ENCODE data around the gene FMR1NB.

DNA sequence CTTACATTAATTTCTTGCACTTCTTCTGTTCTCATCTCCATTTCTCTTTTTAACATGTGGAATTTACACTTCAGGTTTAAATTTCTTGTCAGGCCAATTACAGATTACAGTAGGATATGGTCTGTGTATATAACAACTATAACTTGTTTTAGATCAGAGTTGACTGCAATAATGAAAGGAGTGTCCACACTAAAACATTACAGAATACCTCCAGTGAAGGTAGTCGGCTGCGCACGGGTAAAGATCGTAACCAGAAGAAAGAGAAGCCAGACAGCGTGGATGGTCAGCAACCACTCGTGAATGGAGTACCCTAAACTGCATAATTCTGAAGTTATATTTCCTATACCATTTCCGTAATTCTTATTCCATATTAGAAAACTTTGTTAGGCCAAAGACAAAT, 32.6 kb upstream of the FMR1NB start:
- TF ChIP-seq, protein P1, sequence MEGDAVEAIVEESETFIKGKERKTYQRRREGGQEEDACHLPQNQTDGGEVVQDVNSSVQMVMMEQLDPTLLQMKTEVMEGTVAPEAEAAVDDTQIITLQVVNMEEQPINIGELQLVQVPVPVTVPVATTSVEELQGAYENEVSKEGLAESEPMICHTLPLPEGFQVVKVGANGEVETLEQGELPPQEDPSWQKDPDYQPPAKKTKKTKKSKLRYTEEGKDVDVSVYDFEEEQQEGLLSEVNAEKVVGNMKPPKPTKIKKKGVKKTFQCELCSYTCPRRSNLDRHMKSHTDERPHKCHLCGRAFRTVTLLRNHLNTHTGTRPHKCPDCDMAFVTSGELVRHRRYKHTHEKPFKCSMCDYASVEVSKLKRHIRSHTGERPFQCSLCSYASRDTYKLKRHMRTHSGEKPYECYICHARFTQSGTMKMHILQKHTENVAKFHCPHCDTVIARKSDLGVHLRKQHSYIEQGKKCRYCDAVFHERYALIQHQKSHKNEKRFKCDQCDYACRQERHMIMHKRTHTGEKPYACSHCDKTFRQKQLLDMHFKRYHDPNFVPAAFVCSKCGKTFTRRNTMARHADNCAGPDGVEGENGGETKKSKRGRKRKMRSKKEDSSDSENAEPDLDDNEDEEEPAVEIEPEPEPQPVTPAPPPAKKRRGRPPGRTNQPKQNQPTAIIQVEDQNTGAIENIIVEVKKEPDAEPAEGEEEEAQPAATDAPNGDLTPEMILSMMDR (conservative IDR thresholded peaks at IDR 0.05; ENCODE audit: low read length), result no peak
- no peak for TF ChIP-seq EZH2phosphoT487 (IDR thresholded peaks at IDR 0.05; ENCODE audit: borderline replicate concordance)
